Fibroblast of lung (primary cell): ENCODE measurements around the gene C12orf42. TPM values are rescaled to one million over a fixed set of nuclear protein-coding genes. Genes with fewer than 3 reads are reported as not detected.

Experiments
- DNase-seq, 2 donors: peaks; one replicate each; pipeline versions ENCODE4 v3.0.0 to v3.0.0-alpha.2; 2010; ENCODE audit warnings: low read depth in 2 of 2
- H2AFZ ChIP-seq: 2 replicates; pipeline ENCODE4 v1.5.1; 2012; ENCODE audit warnings: low read length, control low read depth, inconsistent platforms
- H3K27ac ChIP-seq: 2 replicates; pipeline ENCODE4 v1.5.1; 2011; ENCODE audit warnings: low read length, control low read depth; ENCODE audit not compliant: insufficient read depth
- H3K27me3 ChIP-seq: 2 replicates; pipeline ENCODE4 v1.5.1; 2011; ENCODE audit warnings: mild to moderate bottlenecking, low read length; ENCODE audit not compliant: control insufficient read depth, insufficient read depth
- H3K36me3 ChIP-seq: 2 replicates; pipeline ENCODE4 v1.5.1; 2011; ENCODE audit warnings: low read length; ENCODE audit not compliant: control insufficient read depth, insufficient read depth
- H3K4me1 ChIP-seq: 2 replicates; pipeline ENCODE4 v1.5.1; 2011; ENCODE audit warnings: low read length; ENCODE audit not compliant: control insufficient read depth, insufficient read depth; ENCODE audit errors: extremely low read depth
- H3K4me2 ChIP-seq: 2 replicates; pipeline ENCODE4 v1.5.1; 2011; ENCODE audit warnings: low read length, control low read depth; ENCODE audit not compliant: insufficient read depth; ENCODE audit errors: extremely low read depth
- H3K4me3 ChIP-seq, 4 experiments: fragments of 200-600 bp in 1 of 4; sonication (generic) in 1 of 4; replicated peaks in 1 of 4; 2 replicates each; pipeline ENCODE4 v1.5.1; 2011 to 2016; ENCODE audit warnings: low read length in 4 of 4, low read depth in 3 of 4, mild to moderate bottlenecking in 3 of 4, control low read depth in 2 of 4, inconsistent platforms in 1 of 4, mixed read lengths in 1 of 4; ENCODE audit not compliant: insufficient read depth in 1 of 4; ENCODE audit errors: control extremely low read depth in 1 of 4
- H3K79me2 ChIP-seq: 2 replicates; pipeline ENCODE4 v1.5.1; 2012; ENCODE audit warnings: mild to moderate bottlenecking, low read length, inconsistent platforms; ENCODE audit not compliant: control insufficient read depth, insufficient read depth
- H3K9ac ChIP-seq: 2 replicates; pipeline ENCODE4 v1.5.1; 2011; ENCODE audit warnings: mild to moderate bottlenecking, low read length, control low read depth; ENCODE audit not compliant: insufficient read depth
- H3K9me3 ChIP-seq: 2 replicates; pipeline ENCODE4 v1.5.1; 2012; ENCODE audit warnings: low read depth, low read length; ENCODE audit not compliant: control insufficient read depth, insufficient read depth
- H4K20me1 ChIP-seq: 2 replicates; pipeline ENCODE4 v1.5.1; 2011; ENCODE audit warnings: low read length; ENCODE audit not compliant: control insufficient read depth, insufficient read depth; ENCODE audit errors: extremely low read depth
- EZH2 ChIP-seq: IDR thresholded peaks from 2 replicates; pipeline ENCODE4 v1.5.1; 2012; ENCODE audit warnings: low read length, control low read depth, mild to moderate bottlenecking; ENCODE audit errors: missing control alignments
- polyA plus RNA-seq, 2 donors: library from polyadenylated mRNA; depleted of rRNA in 1 of 2; stranded (reverse) in 1 of 2; unstranded in 1 of 2; fragments of >200 nt; gene quantifications; 2 replicates each; pipeline ENCODE4 v1.2.1, GENCODE V29; 2011 to 2012; ENCODE audit warnings: missing spikeins in 1 of 2
- total RNA-seq: library from RNA; depleted of rRNA; stranded (reverse); fragments of >200 nt; gene quantifications from 2 replicates; pipeline ENCODE4 v1.2.1, GENCODE V29; 2014
- TF ChIP-seq, protein P1 (sequence below), 2 donors: IDR thresholded peaks in 1 of 2; conservative IDR thresholded peaks in 1 of 2; 1 replicate in 1 of 2; 2 replicates in 1 of 2; pipeline ENCODE4 v1.5.1; 2011 to 2012; ENCODE audit warnings: low read length in 2 of 2, control low read depth in 1 of 2, inconsistent platforms in 1 of 2, low read depth in 1 of 2, mild to moderate bottlenecking in 1 of 2

C12orf42 gene
- total and polyA plus RNA-seq, 2 donors (not counting 1 experiment from before 2014, with no cell fraction given): not detected

DNA sequence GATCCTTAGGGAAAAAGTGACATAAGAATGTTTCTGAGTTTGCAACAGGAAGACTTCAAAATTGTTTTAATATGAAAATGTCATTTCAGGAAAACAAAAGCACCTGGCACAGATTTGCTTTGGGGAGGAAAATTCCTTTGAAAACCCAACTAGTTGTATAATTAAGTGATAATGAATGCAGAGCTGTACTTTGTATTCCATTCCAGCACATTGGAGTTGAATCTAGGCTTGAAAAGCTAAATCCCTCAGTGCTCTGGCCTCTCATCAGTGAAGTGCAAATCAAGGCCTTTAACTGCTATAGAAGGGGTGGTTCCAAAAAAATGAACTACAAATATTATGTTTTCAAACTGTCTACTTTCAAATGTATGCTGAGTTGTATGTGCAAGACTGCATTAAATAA lies 19.6 kb upstream of the C12orf42 start:
- Histone ChIP-seq H3K79me2 (no peaks in the 10 kb centered on the region), H3K4me1 (no peaks in the 10 kb centered on the region), H4K20me1 (no peaks in the 10 kb centered on the region), H3K36me3 (no peaks in the 10 kb centered on the region), H3K9me3 (no peaks in the 10 kb centered on the region), H3K4me3 (no peak overlapping the region), H2AFZ (no peak overlapping the region), H3K27me3 (no peaks in the 10 kb centered on the region), H3K4me2 (no peak overlapping the region), H3K27ac (no peak overlapping the region), H3K9ac (no peak overlapping the region)
- no peak for TF ChIP-seq EZH2
- TF ChIP-seq, protein P1, sequence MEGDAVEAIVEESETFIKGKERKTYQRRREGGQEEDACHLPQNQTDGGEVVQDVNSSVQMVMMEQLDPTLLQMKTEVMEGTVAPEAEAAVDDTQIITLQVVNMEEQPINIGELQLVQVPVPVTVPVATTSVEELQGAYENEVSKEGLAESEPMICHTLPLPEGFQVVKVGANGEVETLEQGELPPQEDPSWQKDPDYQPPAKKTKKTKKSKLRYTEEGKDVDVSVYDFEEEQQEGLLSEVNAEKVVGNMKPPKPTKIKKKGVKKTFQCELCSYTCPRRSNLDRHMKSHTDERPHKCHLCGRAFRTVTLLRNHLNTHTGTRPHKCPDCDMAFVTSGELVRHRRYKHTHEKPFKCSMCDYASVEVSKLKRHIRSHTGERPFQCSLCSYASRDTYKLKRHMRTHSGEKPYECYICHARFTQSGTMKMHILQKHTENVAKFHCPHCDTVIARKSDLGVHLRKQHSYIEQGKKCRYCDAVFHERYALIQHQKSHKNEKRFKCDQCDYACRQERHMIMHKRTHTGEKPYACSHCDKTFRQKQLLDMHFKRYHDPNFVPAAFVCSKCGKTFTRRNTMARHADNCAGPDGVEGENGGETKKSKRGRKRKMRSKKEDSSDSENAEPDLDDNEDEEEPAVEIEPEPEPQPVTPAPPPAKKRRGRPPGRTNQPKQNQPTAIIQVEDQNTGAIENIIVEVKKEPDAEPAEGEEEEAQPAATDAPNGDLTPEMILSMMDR (conservative IDR thresholded peaks at IDR 0.05 in 1 of 2, IDR thresholded peaks at IDR 0.05 in 1 of 2; ENCODE audit: low read depth in 1 of 2, low read length in 2 of 2): no peak
- no peak for DNase-seq

DNA sequence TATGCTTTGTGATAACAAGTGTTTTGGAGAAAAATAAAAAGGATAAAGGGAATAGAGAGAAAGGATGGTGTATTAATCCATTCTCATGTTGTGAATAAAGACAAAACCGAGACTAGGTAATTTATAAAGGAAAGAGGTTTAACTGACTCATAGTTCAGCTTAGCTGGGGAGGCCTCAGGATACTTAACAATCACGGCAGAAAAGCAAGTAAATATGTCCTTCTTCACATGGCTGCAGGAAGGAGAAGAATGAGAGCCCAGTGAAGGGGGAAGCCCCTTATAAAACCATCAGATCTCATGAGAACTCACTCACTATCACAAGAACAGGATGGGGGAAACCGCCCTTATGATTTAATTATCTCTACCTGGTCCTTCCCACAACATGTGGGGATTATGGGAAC lies 18.1 kb upstream of the C12orf42 start:
- Histone ChIP-seq H3K36me3 (no peaks in the 10 kb centered on the region), H3K9me3 (no peaks in the 10 kb centered on the region), H2AFZ (no peak overlapping the region), H3K27ac (no peak overlapping the region), H3K4me3 (no peak overlapping the region), H3K27me3 (no peaks in the 10 kb centered on the region), H3K9ac (no peak overlapping the region), H4K20me1 (no peaks in the 10 kb centered on the region), H3K79me2 (no peaks in the 10 kb centered on the region), H3K4me2 (no peak overlapping the region), H3K4me1 (no peaks in the 10 kb centered on the region)
- DNase-seq: no peak
- TF ChIP-seq, protein P1 (conservative IDR thresholded peaks at IDR 0.05 in 1 of 2, IDR thresholded peaks at IDR 0.05 in 1 of 2; ENCODE audit: low read depth in 1 of 2, low read length in 2 of 2): no peak
- TF ChIP-seq EZH2: no peak

DNA sequence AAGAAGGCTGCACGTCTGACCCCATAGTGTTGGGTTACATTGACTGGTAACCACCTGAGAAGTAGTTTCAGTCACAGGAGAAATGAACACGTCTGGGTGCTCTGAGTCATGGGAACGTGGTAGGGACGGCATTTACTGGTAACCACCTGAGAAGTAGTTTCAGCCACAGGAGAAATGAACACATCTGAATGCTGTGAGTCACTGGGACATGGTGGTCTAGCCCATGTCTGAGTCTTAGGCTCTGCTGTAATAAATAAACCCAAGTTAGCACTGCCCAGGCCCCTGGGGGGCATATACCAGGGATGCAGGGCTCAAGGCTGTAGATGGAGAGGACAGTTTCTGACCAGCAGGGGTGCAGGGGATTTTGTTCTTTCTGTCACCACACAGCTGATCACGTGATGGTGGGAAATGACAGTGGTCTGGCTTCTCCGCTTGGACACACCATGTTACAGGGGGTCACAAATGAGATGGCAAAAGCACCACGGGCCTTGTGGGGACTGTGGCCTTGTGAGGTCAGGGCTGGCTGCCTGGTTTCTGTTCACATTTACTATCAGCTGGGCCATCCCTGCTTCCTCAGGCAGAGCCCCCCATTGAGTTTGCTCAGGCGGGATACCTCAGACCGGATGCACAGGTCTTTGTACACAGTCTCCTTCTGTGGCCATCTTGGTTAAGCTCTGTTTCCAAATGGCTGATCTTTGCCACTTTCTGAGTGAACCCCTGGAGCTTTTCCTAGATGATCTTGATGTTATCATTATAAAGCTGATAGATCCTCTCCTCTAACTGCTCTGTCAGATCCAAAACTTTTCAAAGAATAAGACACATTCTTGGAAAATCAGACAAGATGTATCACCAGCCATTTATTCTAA lies 9.8 kb upstream of the C12orf42 start:
- H2AFZ ChIP-seq: no peak overlapping the region
- TF ChIP-seq, protein P1 (conservative IDR thresholded peaks at IDR 0.05 in 1 of 2, IDR thresholded peaks at IDR 0.05 in 1 of 2; ENCODE audit: low read depth in 1 of 2, low read length in 2 of 2): no peak
- no peak for TF ChIP-seq EZH2
- H3K9ac ChIP-seq: no peak overlapping the region
- H3K36me3 ChIP-seq: no peaks in the 10 kb centered on the region
- H3K9me3 ChIP-seq: no peaks in the 10 kb centered on the region
- H3K27ac ChIP-seq: no peak overlapping the region
- no peaks in the 10 kb centered on the region for H4K20me1 ChIP-seq
- H3K4me1 ChIP-seq: no peaks in the 10 kb centered on the region
- DNase-seq: peak in 1 of 2 donors; percentile 3
- no peak overlapping the region for H3K4me2 ChIP-seq
- no peak overlapping the region for H3K4me3 ChIP-seq
- H3K27me3 ChIP-seq: no peaks in the 10 kb centered on the region
- no peaks in the 10 kb centered on the region for H3K79me2 ChIP-seq
